ENCODE results near the gene LRCH2.

LRCH2 gene

DNA sequence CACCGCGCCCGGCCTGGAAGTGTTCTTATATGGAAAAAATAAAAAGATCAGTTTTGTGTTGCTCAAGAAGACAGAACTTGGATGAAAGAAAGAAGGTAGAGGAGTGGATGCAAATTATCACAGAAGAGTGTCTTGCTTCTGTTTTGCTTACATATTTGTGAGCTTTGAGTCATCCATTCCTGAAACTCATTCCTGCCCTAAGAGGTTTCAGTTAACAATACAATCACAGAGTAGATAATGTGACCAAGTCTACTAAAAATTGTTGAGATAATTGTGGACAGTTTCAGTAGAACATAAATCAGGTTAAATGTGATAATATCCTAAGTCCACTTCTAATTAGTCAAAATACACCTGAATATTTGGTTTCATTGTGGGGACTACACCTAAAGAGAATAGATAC lies 26.4 kb upstream of the LRCH2 start:
- in situ Hi-C loops (cut with MboI; ENCODE audit: low sequenced_read_pairs, unreplicated experiment) = no loop called here
- TF ChIP-seq, protein P1, sequence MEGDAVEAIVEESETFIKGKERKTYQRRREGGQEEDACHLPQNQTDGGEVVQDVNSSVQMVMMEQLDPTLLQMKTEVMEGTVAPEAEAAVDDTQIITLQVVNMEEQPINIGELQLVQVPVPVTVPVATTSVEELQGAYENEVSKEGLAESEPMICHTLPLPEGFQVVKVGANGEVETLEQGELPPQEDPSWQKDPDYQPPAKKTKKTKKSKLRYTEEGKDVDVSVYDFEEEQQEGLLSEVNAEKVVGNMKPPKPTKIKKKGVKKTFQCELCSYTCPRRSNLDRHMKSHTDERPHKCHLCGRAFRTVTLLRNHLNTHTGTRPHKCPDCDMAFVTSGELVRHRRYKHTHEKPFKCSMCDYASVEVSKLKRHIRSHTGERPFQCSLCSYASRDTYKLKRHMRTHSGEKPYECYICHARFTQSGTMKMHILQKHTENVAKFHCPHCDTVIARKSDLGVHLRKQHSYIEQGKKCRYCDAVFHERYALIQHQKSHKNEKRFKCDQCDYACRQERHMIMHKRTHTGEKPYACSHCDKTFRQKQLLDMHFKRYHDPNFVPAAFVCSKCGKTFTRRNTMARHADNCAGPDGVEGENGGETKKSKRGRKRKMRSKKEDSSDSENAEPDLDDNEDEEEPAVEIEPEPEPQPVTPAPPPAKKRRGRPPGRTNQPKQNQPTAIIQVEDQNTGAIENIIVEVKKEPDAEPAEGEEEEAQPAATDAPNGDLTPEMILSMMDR (IDR thresholded peaks at IDR 0.05; ENCODE audit: borderline replicate concordance, control extremely low read depth, extremely low read depth, insufficient read depth, missing control alignments) = no peak
- DNase-seq (ENCODE audit: low spot score) = no peak

DNA sequence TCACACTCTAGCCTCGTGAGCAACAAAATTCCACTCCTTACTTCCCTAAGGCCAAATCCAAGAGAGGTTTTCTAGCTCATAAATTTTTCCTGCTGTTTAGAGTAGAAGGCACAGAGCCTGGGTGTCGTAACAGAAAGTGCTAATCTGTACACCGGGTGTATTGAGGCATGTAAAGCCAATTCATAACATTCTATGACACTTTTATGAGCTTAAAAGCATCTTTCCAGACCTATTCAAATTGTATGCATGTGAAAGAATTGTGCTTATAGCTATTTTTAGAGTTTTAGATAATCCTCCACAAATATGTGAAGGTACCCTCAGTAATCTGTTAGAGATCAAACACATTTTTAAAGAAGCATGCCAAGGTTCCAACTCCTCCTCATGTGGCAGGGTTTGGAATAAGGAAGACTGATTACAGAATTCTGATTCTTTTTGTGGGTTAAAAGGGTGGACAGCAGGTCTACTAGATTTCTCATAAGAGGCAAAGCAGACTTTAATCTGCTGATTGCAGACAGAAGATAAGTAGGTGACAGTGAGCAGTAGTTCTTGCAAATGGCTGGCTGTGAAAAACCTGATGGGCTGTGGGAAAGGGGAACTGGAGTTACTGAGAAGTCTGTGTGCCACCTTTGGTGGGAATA lies 25.5 kb upstream of the LRCH2 start:
- TF ChIP-seq, protein P1 (IDR thresholded peaks at IDR 0.05; ENCODE audit: borderline replicate concordance, control extremely low read depth, extremely low read depth, insufficient read depth, missing control alignments) = no peak
- in situ Hi-C loops (cut with MboI; ENCODE audit: low sequenced_read_pairs, unreplicated experiment) = no loop called here
- no peak for DNase-seq (ENCODE audit: low spot score)

DNA sequence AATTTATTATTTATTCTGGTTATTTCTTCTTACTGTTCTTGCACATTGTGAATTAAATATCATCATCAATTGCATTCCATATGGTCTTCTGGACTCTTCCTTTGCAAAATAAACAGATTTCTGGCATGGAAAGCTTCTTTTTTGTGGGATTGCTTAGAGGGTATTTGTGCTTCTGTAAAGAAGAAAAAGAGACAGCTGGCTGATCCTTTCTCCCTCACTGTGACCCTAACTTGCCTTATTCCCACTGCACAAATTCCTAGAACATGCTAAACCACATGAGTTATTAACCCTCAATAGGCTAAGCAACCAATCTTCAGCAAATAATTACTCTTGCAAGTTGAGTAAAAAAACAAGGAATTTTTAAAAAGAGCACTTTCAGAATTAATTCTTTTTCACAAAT lies 23.8 kb upstream of the LRCH2 start:
- DNase-seq (ENCODE audit: low spot score) = no peak
- TF ChIP-seq, protein P1 (IDR thresholded peaks at IDR 0.05; ENCODE audit: borderline replicate concordance, control extremely low read depth, extremely low read depth, insufficient read depth, missing control alignments) = no peak
- in situ Hi-C loops (cut with MboI; ENCODE audit: low sequenced_read_pairs, unreplicated experiment) = no loop called here

DNA sequence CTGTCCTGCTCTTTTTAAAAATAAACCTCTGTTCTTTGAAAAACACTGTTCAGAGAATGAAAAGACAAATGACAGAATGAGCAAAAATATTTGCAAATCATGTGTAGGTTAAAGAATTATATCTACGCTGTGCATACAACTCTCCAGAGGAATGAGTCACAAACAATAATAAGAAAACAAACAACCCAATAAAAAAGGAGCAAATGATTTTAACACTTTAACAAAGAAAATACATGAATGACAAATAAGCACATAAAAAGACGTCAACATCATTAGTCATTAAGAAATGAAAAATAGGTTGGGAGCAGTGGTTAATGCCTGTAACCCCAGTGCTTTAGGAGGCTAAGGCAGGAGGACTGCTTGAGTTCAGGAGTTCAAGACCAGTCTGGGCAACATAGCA lies 21.1 kb upstream of the LRCH2 start:
- no peak for DNase-seq (ENCODE audit: low spot score)
- in situ Hi-C loops (cut with MboI; ENCODE audit: low sequenced_read_pairs, unreplicated experiment) = no loop called here
- TF ChIP-seq, protein P1 (IDR thresholded peaks at IDR 0.05; ENCODE audit: borderline replicate concordance, control extremely low read depth, extremely low read depth, insufficient read depth, missing control alignments) = no peak

DNA sequence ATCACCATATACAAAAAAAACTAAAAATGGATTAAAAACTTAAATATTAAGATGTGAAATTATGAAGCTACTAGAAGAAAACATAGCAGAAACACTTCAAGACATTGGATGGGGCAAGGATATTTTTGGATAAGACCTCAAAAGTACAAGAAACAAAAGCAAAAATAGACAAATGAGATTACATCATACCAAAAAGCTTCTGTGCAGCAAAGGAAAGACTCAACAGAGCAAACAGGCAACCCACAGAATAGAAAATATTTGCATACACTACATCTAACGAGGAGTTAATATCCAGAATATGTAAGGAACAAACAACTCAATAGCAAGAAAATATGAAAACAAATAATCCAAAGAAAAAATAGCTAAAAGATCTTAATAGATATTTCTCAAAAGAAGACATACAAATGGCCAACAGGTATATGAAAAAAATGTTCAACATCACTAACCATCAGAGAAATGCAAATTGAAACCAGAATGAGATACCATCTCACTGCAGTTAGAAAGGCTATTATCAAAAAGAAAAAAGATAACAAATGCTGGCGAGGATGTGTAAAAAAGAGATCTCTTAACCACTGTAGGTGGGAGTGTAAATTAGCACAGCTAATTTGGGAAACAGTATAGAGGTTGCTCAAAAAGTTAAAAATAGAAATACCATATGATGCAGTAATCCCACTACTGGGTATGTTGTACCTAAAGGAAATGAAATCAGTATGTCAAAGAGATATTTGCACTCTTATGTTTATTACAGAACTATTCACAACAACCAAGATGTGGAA lies 17.8 kb upstream of the LRCH2 start:
- in situ Hi-C loops (cut with MboI; ENCODE audit: low sequenced_read_pairs, unreplicated experiment) = no loop called here
- DNase-seq (ENCODE audit: low spot score) = no peak
- TF ChIP-seq, protein P1 (IDR thresholded peaks at IDR 0.05; ENCODE audit: borderline replicate concordance, control extremely low read depth, extremely low read depth, insufficient read depth, missing control alignments) = no peak

DNA sequence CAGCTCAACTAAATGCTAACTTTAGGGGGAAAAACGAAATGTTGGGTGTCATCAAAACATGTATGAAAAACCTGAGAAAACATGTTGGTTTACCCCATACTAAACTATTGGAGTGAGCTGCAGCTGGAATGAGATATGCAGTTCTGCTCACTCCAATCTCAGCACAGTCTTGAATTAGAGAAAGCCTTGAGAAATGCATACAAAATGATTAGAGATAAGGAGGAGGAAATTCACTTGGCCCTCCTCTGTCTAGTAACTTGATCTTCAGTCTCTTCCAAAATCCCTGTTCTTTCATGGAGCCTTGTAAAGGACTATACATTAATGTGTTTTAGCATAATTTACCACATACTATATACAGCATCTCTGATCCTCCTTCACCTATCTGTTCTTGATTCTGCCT lies 3.2 kb upstream of the LRCH2 start:
- in situ Hi-C loops (cut with MboI; ENCODE audit: low sequenced_read_pairs, unreplicated experiment) = no loop called here
- TF ChIP-seq, protein P1 (IDR thresholded peaks at IDR 0.05; ENCODE audit: borderline replicate concordance, control extremely low read depth, extremely low read depth, insufficient read depth, missing control alignments) = no peak
- DNase-seq (ENCODE audit: low spot score) = no peak

All from GM13976 (cell line).